Natural killer cell treated with Interleukin-12 subunit alpha and Interleukin-12 subunit beta and Interleukin-15 and Interleukin-18, amount 100 ng/mL, for 72 hours (primary cell): Measurements from ENCODE around the gene UNC93B1. TPM values are rescaled to one million over a fixed set of nuclear protein-coding genes. Genes with fewer than 3 reads are reported as not detected.

ENCODE experiments used
- ATAC-seq, 2 donors: fragments of 150-1000 bp; cut with Tn5 transposase in 1 of 2; sonication (Bioruptor Pico), chemical (Tn5 transposase) in 1 of 2; 2 replicates each; pipeline ENCODE4 v1.10.0; 2021
- DNase-seq: peaks from one replicate; pipeline ENCODE4 v3.0.0; 2022; ENCODE audit warnings: low spot score
- H3K27ac Mint-ChIP-seq, 2 donors: 1 replicate in 1 of 2; 2 replicates in 1 of 2; pipeline ENCODE4 v1.8.0; 2022; ENCODE audit warnings: mixed read lengths in 2 of 2, mild to moderate bottlenecking in 1 of 2, moderate library complexity in 1 of 2
- H3K27me3 Mint-ChIP-seq, 2 donors: 1 replicate in 1 of 2; 2 replicates in 1 of 2; pipeline ENCODE4 v1.8.0; 2022; ENCODE audit warnings: mixed read lengths in 2 of 2
- H3K36me3 Mint-ChIP-seq: one replicate; pipeline ENCODE4 v1.8.0; 2022; ENCODE audit warnings: mixed read lengths
- H3K4me1 Mint-ChIP-seq, 2 donors: 1 replicate in 1 of 2; 2 replicates in 1 of 2; pipeline ENCODE4 v1.8.0; 2022; ENCODE audit warnings: low read depth in 2 of 2, mixed read lengths in 2 of 2, mild to moderate bottlenecking in 1 of 2
- H3K4me3 Mint-ChIP-seq: one replicate; pipeline ENCODE4 v1.8.0; 2022; ENCODE audit warnings: mixed read lengths
- H3K9me3 Mint-ChIP-seq: 2 replicates; pipeline ENCODE4 v1.8.0; 2022; ENCODE audit warnings: mixed read lengths
- total RNA-seq, 2 donors: library from RNA; stranded (reverse); gene quantifications; one replicate each; pipeline ENCODE4 v1.2.3, GENCODE V29; 2022

UNC93B1 gene, protein sequence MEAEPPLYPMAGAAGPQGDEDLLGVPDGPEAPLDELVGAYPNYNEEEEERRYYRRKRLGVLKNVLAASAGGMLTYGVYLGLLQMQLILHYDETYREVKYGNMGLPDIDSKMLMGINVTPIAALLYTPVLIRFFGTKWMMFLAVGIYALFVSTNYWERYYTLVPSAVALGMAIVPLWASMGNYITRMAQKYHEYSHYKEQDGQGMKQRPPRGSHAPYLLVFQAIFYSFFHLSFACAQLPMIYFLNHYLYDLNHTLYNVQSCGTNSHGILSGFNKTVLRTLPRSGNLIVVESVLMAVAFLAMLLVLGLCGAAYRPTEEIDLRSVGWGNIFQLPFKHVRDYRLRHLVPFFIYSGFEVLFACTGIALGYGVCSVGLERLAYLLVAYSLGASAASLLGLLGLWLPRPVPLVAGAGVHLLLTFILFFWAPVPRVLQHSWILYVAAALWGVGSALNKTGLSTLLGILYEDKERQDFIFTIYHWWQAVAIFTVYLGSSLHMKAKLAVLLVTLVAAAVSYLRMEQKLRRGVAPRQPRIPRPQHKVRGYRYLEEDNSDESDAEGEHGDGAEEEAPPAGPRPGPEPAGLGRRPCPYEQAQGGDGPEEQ
- total RNA-seq, result 10 to 100 TPM; 13.5 to 13.6 TPM

DNA sequence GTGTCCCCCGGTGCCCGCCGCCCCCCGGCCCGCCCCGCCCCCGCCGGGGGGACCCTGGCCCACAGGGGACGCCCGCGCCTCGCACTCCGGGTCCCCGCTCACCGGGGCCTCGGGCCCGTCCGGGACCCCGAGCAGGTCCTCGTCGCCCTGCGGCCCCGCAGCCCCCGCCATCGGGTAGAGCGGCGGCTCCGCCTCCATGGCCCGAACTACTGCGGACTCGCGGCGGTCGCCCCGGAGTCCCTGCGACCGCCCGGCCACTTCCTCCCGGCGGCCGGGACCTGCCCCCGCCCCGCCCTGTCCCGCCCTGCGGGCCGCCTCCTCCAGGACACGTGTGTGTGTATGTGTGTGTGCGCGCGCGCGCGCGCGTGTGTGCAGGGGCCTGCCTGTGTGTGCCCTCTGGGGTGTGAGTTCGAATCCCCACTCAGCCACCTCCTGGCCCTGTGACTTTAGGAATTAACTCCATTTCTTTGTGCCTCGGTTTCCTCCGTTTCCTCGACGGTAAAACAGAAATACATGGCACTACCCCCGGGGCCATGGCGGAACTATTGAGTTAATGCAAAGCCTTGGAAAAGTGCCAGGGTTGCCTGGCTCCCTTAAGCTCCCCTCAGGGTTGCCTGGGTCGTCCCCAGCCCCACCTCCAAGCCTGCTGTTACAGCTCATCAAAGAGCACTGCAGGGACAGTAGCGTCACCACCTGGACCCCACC, at the start of gene UNC93B1:
TSS of gene UNC93B1 (minus strand) at position 252 of the 705 bp plus-strand sequence. CDS start at position 198, 54 bp downstream.
- H3K4me3 Mint-ChIP-seq, result peak within 1 kb of the TSS; percentile 83
- peak; percentile 92 for DNase-seq
- H3K4me1 Mint-ChIP-seq, result peaks cover 12 to 13% of the 10 kb centered on the region in 2 donors
- peak within 1 kb of the TSS in 1 of 2 donors; percentile 61 for H3K27ac Mint-ChIP-seq
- peak; percentile 96 to 99 for ATAC-seq
- H3K27me3 Mint-ChIP-seq, result no peaks in the 10 kb centered on the region
- H3K36me3 Mint-ChIP-seq, result no peaks in the 10 kb centered on the region
- H3K9me3 Mint-ChIP-seq, result no peaks in the 10 kb centered on the region

DNA sequence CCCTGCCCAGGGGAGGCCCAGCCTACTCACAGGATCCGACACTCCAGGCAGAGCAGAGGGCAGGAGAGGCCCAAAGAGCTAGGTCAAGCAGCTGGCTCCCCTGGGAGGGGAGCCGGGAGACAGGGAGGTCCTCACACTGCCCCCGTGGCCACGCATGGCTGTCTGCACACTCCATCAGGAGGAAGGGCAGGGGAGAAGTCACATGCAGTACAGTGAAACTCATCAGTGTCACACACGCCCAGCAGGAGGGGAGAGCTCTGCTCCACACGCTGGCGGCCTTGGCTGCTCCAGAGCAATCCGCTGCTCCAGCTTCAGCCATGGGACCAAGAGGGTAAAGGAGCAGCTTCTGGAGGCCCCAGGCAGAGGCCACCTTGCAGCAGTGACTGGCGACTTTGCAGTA, 49.2 kb upstream of the UNC93B1 start:
- ATAC-seq (no peak), DNase-seq (no peak)
- Mint-ChIP-seq H3K27ac (no peak overlapping the region), H3K9me3 (no peaks in the 10 kb centered on the region), H3K4me3 (no peak overlapping the region), H3K4me1 (peaks cover 0 to 4% of the 10 kb centered on the region in 2 donors), H3K27me3 (no peaks in the 10 kb centered on the region), H3K36me3 (no peaks in the 10 kb centered on the region)

DNA sequence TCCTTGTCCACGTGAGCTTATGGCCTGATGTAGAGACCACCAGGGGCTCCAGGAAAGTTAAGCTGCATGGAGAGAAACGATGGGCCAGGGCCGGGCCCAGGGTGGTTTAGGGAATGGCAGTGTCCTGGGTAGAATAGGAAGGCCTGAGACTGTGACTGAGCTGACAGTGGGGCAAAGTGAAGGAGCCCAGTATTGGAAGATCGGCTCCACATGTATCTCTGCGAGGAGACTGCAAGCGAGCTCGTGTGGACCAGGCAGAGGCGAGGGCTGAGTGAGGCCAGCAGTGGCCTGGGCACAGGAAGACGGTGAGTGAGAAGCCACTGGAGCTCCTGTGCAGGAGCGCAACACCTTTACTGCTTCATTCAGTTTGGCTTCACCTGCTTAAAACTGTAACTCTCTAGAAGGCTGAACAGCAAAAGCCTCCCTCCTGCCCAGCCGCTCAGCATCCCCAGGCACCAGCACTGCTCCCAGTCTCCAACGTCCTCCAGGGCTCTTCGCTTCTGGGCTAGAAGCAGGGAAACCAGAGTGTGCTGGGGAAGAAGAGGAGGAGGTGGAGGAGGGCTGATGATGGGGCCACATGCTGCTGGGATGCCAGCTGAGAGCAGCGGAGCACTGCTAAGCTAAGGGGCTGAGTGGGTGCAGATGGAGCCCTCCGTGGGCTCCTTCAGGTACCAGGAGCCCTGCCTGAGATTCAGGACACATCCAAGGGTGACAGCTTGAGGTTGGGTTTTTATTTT, 48.4 kb upstream of the UNC93B1 start:
- H3K9me3 Mint-ChIP-seq, result no peaks in the 10 kb centered on the region

DNA sequence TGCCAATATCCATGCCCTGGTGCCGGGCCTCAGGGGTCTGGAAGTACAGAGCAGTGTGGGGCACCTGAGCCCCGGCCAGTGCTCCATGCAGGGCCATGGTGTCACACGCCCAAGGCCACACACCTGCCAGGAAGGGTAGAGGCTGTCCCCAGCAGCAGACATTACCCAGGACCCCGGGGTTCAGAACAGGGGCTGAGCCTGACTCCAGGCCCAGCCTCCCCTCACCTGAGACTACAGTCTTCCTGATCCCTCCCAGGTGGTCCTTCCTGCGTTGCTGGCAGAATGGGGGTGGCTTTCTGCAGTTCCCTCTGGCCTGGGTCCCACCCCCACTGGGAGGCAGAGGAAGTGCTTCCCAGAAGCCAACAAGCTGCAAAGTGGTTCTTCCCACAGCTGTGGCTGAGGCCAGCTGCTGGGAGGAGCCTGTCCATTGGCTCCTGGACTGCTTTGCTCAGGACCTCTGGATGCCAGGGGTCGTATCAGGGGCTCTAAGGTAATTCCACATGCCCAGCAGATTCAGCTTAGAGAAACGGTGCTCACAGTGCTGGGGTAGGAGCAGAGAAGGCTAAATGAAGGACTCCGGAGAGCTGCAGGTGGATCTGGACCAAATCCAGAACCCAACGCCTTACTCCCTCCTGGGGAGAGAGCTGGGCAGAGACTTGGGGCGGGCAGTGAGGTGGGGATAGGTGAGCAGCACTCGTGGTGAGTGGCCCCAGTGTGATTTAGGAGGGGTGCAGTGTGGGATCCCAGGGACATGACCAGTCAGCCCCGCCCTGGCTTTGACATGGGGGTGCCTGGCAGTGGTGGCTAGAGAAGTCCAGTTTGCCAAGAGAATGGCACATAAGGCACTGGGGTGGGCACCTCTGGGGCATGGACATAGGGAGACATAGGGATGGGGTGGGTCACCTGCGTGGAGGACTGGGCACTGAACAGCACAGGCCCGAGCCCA, 47.6 kb upstream of the UNC93B1 start:
- Mint-ChIP-seq H3K27me3 (no peaks in the 10 kb centered on the region), H3K4me1 (peaks cover 0 to 4% of the 10 kb centered on the region in 2 donors), H3K9me3 (no peaks in the 10 kb centered on the region), H3K27ac (peak overlapping the region in 1 of 2 donors; percentile 23), H3K4me3 (no peak overlapping the region), H3K36me3 (no peaks in the 10 kb centered on the region)
- DNase-seq, result no peak
- no peak for ATAC-seq

More for the DNA sequence above, 48.4 kb upstream of the UNC93B1 start:
- H3K27me3 Mint-ChIP-seq, result no peaks in the 10 kb centered on the region
- peaks cover 0 to 4% of the 10 kb centered on the region in 2 donors for H3K4me1 Mint-ChIP-seq
- no peaks in the 10 kb centered on the region for H3K36me3 Mint-ChIP-seq
- ATAC-seq (peak in 1 of 2 donors; percentile 2), DNase-seq (no peak)
- no peak overlapping the region for H3K27ac Mint-ChIP-seq
- no peak overlapping the region for H3K4me3 Mint-ChIP-seq

DNA sequence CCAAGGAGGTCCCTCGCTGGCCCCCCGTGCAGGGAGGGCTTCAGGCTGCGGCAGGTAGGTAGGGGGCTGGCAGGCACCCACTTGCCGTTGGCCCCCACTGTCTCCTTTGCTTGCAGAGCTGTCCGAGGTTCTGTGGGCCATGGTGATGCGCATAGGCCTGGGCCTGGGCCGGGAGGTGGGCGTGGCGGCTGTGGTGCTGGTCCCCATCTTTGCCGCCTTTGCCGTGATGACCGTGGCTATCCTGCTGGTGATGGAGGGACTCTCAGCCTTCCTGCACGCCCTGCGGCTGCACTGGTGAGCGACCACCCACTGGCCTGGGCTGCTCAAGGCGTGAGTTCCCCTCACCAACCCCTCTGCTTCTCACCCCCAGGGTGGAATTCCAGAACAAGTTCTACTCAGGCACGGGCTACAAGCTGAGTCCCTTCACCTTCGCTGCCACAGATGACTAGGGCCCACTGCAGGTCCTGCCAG, 46.5 kb upstream of the UNC93B1 start:
- Mint-ChIP-seq H3K4me3 (no peak overlapping the region), H3K27ac (no peak overlapping the region), H3K4me1 (peaks cover 0 to 4% of the 10 kb centered on the region in 2 donors), H3K27me3 (no peaks in the 10 kb centered on the region), H3K36me3 (no peaks in the 10 kb centered on the region), H3K9me3 (no peaks in the 10 kb centered on the region)
- no peak for DNase-seq
- no peak for ATAC-seq

GRCh38 chr11:68049509-68050370, 45.8 kb upstream of the UNC93B1 start:
- Mint-ChIP-seq H3K36me3 (no peaks in the 10 kb centered on the region), H3K4me3 (no peak overlapping the region)

GRCh38 chr11:68048681-68049508, 45.0 kb upstream of the UNC93B1 start:
- Mint-ChIP-seq H3K4me3 (no peak overlapping the region), H3K27ac (no peak overlapping the region), H3K9me3 (no peaks in the 10 kb centered on the region), H3K27me3 (no peaks in the 10 kb centered on the region), H3K36me3 (no peaks in the 10 kb centered on the region), H3K4me1 (peaks cover 0 to 6% of the 10 kb centered on the region in 2 donors)
- DNase-seq, result no peak
- ATAC-seq, result no peak

More at GRCh38 chr11:68049509-68050370, 45.8 kb upstream of the UNC93B1 start:
- DNase-seq, result no peak
- H3K4me1 Mint-ChIP-seq, result peaks cover 0 to 4% of the 10 kb centered on the region in 2 donors
- no peaks in the 10 kb centered on the region for H3K9me3 Mint-ChIP-seq
- H3K27me3 Mint-ChIP-seq, result no peaks in the 10 kb centered on the region
- no peak for ATAC-seq
- H3K27ac Mint-ChIP-seq, result no peak overlapping the region

DNA sequence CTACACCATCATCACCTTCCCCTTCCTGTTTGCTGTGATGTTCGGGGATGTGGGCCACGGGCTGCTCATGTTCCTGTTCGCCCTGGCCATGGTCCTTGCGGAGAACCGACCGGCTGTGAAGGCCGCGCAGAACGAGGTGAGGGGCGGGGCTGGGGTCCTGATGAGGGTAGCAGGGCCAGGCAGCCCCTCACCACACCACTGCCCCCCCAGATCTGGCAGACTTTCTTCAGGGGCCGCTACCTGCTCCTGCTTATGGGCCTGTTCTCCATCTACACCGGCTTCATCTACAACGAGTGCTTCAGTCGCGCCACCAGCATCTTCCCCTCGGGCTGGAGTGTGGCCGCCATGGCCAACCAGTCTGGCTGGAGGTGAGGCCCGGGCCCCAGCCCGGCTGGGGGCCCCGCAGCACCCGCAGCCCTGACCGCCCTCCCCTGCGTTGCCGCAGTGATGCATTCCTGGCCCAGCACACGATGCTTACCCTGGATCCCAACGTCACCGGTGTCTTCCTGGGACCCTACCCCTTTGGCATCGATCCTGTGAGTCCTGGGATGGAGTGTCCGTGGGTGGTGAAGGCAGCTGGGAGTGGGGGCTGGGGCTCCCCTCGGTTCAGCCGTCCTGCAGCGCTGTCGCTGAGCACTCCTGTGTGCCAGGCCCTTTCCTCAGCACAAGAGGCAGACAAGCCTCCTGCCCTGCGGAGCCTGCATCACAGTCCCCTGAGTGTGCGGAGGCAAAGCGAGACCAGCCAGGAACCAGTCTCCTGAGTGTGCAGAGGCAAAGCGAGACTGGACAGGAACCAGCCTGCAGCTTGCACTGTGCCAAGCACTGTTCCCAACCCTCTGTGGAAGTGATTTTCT, 43.8 kb upstream of the UNC93B1 start:
- no peaks in the 10 kb centered on the region for H3K9me3 Mint-ChIP-seq
- H3K27ac Mint-ChIP-seq, result no peak overlapping the region
- H3K36me3 Mint-ChIP-seq, result no peaks in the 10 kb centered on the region
- no peaks in the 10 kb centered on the region for H3K27me3 Mint-ChIP-seq
- DNase-seq, result no peak
- H3K4me3 Mint-ChIP-seq, result no peak overlapping the region
- no peak for ATAC-seq
- peaks cover 0 to 2% of the 10 kb centered on the region in 2 donors for H3K4me1 Mint-ChIP-seq

- H3K9me3 Mint-ChIP-seq, result no peaks in the 10 kb centered on the region
- no peak for ATAC-seq
Measured at GRCh38 chr11:68044898-68045351, 41.0 kb upstream of the UNC93B1 start.

DNA sequence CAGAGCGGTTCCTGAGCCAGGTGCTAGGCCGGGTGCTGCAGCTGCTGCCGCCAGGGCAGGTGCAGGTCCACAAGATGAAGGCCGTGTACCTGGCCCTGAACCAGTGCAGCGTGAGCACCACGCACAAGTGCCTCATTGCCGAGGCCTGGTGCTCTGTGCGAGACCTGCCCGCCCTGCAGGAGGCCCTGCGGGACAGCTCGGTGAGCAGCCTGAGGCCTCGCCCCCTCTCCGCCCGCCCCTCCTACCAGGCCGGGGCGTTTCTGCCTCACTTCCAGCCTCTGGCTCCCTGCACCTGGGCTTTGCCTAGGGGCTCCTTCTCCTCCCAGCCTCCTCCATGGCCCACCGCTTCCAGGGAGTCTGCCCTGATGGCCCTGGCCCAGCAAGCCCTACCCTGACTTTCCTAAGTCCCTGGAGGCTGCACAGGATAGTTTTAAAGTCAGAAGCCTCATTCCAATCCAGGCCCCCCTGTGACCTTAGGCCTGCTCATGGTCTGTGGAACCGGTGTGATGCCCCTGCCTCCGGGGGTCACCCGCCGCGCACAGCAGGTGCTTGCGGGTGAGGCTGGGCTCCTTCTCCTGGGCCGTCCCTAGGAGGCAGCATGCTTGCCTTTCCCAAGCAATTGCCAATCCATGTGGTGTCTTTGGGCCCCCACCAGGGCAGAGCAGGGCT, 40.4 kb upstream of the UNC93B1 start:
- DNase-seq (no peak), ATAC-seq (no peak)
- Mint-ChIP-seq H3K27ac (no peak overlapping the region), H3K9me3 (no peaks in the 10 kb centered on the region), H3K4me3 (no peak overlapping the region), H3K4me1 (peaks cover 7 to 14% of the 10 kb centered on the region in 2 donors), H3K36me3 (no peaks in the 10 kb centered on the region), H3K27me3 (no peaks in the 10 kb centered on the region)

More at GRCh38 chr11:68044898-68045351, 41.0 kb upstream of the UNC93B1 start:
- Mint-ChIP-seq H3K4me1 (peaks cover 7 to 11% of the 10 kb centered on the region in 2 donors), H3K27ac (no peak overlapping the region), H3K4me3 (no peak overlapping the region), H3K36me3 (no peaks in the 10 kb centered on the region), H3K27me3 (no peaks in the 10 kb centered on the region)
- no peak for DNase-seq
